Measurements from ENCODE around the gene TMEM9B.

DNA sequence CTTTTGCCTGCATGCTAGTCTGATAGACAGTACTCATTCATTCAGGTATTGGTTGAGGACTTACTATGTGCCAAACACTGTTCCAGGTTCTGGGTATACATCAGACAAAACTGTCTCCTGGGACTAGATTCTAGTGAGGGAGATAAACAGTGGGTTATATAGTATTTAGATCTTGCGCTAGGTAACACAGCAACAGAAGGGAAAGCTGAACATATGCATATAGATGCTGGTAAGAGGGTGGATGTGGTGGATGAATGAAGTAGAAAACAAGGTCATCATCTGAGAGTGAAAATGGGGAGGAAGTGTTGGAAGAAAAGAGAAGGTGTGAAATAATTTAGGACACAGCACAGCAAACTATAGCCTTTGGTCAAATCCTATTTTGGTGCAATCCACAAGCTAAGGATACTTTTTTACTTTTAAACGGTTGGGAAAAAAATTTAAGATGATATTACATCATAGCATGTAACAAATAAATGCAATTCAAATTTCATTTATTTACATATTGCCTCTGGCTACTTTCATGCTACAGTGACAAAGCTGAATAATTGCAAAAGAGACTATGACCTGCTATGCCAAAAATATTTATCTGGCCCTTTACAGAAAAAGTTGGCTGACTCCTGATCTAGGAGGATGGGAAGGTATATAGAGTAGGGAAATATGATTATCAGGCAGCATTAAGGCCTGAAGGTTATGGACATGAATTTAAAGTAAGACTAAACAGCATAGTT is 7.1 kb upstream of the TMEM9B start:
- TF ChIP-seq GABPA (IDR thresholded peaks at IDR 0.05; ENCODE audit: low read depth): no peak
- TF ChIP-seq, protein P1, sequence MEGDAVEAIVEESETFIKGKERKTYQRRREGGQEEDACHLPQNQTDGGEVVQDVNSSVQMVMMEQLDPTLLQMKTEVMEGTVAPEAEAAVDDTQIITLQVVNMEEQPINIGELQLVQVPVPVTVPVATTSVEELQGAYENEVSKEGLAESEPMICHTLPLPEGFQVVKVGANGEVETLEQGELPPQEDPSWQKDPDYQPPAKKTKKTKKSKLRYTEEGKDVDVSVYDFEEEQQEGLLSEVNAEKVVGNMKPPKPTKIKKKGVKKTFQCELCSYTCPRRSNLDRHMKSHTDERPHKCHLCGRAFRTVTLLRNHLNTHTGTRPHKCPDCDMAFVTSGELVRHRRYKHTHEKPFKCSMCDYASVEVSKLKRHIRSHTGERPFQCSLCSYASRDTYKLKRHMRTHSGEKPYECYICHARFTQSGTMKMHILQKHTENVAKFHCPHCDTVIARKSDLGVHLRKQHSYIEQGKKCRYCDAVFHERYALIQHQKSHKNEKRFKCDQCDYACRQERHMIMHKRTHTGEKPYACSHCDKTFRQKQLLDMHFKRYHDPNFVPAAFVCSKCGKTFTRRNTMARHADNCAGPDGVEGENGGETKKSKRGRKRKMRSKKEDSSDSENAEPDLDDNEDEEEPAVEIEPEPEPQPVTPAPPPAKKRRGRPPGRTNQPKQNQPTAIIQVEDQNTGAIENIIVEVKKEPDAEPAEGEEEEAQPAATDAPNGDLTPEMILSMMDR (IDR thresholded peaks at IDR 0.05): no peak
- TF ChIP-seq, protein P2, sequence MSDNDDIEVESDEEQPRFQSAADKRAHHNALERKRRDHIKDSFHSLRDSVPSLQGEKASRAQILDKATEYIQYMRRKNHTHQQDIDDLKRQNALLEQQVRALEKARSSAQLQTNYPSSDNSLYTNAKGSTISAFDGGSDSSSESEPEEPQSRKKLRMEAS (IDR thresholded peaks at IDR 0.05; ENCODE audit: low read depth): no peak
- TF ChIP-seq, protein P3, sequence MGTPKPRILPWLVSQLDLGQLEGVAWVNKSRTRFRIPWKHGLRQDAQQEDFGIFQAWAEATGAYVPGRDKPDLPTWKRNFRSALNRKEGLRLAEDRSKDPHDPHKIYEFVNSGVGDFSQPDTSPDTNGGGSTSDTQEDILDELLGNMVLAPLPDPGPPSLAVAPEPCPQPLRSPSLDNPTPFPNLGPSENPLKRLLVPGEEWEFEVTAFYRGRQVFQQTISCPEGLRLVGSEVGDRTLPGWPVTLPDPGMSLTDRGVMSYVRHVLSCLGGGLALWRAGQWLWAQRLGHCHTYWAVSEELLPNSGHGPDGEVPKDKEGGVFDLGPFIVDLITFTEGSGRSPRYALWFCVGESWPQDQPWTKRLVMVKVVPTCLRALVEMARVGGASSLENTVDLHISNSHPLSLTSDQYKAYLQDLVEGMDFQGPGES (IDR thresholded peaks at IDR 0.05; ENCODE audit: low read depth, low read length): no peak
- no peak for TF ChIP-seq POLR2AphosphoS5 (IDR thresholded peaks at IDR 0.05; ENCODE audit: low read depth, low read length)
